HL-60 (cell line): ENCODE results near the gene CDKN2D.

Experiments
- GABPA ChIP-seq: IDR thresholded peaks from 2 replicates; pipeline ENCODE4 v1.6.1; 2012; ENCODE audit warnings: low read depth
- POLR2AphosphoS5 ChIP-seq: IDR thresholded peaks from 2 replicates; pipeline ENCODE4 v1.6.1; 2012; ENCODE audit warnings: low read depth
- SPI1 ChIP-seq: IDR thresholded peaks from 2 replicates; pipeline ENCODE4 v1.6.1; 2012; ENCODE audit warnings: low read depth, mild to moderate bottlenecking, borderline replicate concordance
- TF ChIP-seq, protein P1 (sequence below): IDR thresholded peaks from one replicate; pipeline ENCODE4 v1.5.1; 2011; ENCODE audit warnings: low read length, control low read depth, inconsistent platforms; ENCODE audit not compliant: insufficient read depth
- TF ChIP-seq, protein P2 (sequence below): IDR thresholded peaks from 2 replicates; pipeline ENCODE4 v1.6.1; 2012; ENCODE audit warnings: low read depth; ENCODE audit not compliant: insufficient replicate concordance

DNA sequence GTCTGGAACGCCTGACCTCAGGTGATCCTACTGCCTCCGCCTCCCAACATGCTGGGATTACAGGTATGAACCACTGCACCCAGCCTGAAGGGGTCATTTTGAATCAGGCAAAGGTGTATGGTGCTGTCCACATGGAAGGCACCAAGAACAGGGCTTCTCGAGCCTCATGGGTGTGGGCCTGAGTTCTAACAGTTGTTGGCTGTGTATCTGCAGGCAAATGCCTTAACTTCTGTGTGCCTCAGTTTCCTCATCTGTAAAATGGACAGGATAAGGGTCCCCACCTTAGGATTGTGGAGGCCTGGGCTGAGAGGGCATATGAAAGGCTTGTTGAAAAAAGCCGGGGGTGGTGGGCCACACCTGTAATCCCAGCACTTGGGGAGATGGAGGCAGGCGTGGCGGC lies 9.2 kb upstream of the CDKN2D start:
- TF ChIP-seq, protein P1, sequence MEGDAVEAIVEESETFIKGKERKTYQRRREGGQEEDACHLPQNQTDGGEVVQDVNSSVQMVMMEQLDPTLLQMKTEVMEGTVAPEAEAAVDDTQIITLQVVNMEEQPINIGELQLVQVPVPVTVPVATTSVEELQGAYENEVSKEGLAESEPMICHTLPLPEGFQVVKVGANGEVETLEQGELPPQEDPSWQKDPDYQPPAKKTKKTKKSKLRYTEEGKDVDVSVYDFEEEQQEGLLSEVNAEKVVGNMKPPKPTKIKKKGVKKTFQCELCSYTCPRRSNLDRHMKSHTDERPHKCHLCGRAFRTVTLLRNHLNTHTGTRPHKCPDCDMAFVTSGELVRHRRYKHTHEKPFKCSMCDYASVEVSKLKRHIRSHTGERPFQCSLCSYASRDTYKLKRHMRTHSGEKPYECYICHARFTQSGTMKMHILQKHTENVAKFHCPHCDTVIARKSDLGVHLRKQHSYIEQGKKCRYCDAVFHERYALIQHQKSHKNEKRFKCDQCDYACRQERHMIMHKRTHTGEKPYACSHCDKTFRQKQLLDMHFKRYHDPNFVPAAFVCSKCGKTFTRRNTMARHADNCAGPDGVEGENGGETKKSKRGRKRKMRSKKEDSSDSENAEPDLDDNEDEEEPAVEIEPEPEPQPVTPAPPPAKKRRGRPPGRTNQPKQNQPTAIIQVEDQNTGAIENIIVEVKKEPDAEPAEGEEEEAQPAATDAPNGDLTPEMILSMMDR, result no peak
- TF ChIP-seq POLR2AphosphoS5 (no peak), GABPA (no peak), SPI1 (no peak)
- TF ChIP-seq, protein P2, sequence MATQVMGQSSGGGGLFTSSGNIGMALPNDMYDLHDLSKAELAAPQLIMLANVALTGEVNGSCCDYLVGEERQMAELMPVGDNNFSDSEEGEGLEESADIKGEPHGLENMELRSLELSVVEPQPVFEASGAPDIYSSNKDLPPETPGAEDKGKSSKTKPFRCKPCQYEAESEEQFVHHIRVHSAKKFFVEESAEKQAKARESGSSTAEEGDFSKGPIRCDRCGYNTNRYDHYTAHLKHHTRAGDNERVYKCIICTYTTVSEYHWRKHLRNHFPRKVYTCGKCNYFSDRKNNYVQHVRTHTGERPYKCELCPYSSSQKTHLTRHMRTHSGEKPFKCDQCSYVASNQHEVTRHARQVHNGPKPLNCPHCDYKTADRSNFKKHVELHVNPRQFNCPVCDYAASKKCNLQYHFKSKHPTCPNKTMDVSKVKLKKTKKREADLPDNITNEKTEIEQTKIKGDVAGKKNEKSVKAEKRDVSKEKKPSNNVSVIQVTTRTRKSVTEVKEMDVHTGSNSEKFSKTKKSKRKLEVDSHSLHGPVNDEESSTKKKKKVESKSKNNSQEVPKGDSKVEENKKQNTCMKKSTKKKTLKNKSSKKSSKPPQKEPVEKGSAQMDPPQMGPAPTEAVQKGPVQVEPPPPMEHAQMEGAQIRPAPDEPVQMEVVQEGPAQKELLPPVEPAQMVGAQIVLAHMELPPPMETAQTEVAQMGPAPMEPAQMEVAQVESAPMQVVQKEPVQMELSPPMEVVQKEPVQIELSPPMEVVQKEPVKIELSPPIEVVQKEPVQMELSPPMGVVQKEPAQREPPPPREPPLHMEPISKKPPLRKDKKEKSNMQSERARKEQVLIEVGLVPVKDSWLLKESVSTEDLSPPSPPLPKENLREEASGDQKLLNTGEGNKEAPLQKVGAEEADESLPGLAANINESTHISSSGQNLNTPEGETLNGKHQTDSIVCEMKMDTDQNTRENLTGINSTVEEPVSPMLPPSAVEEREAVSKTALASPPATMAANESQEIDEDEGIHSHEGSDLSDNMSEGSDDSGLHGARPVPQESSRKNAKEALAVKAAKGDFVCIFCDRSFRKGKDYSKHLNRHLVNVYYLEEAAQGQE, result no peak
